Glutamatergic neuron (in vitro differentiated cells): Measurements from ENCODE around the gene CSNK1A1. TPM values are rescaled to one million over a fixed set of nuclear protein-coding genes. Genes with fewer than 3 reads are reported as not detected.
"Not testable (repeated sequence)": the region's sequence is repeated elsewhere in the genome, so short reads cannot be mapped to it uniquely, and the experiment has no call there.

Experiments
- DNase-seq: peaks from one replicate; pipeline ENCODE4 v3.0.0; 2022
- H3K27ac Mint-ChIP-seq: one replicate; pipeline ENCODE4 v1.8.0; 2020; ENCODE audit warnings: mild to moderate bottlenecking, mixed read lengths, inconsistent platforms; ENCODE audit not compliant: unreplicated experiment
- H3K27me3 Mint-ChIP-seq: one replicate; pipeline ENCODE4 v1.8.0; 2020; ENCODE audit warnings: mild to moderate bottlenecking, moderate library complexity, mixed read lengths, inconsistent platforms; ENCODE audit not compliant: unreplicated experiment
- H3K36me3 Mint-ChIP-seq: one replicate; pipeline ENCODE4 v1.8.0; 2020; ENCODE audit warnings: mild to moderate bottlenecking, mixed read lengths, inconsistent platforms; ENCODE audit not compliant: unreplicated experiment
- H3K4me1 Mint-ChIP-seq: one replicate; pipeline ENCODE4 v1.8.0; 2020; ENCODE audit warnings: mild to moderate bottlenecking, low read depth, mixed read lengths, inconsistent platforms; ENCODE audit not compliant: unreplicated experiment
- H3K4me3 Mint-ChIP-seq: one replicate; pipeline ENCODE4 v1.8.0; 2020; ENCODE audit warnings: mild to moderate bottlenecking, mixed read lengths, inconsistent platforms; ENCODE audit not compliant: unreplicated experiment
- H3K9me3 Mint-ChIP-seq: one replicate; pipeline ENCODE4 v1.8.0; 2020; ENCODE audit warnings: mild to moderate bottlenecking, moderate library complexity, mixed read lengths, inconsistent platforms; ENCODE audit not compliant: unreplicated experiment
- total RNA-seq: library from RNA; stranded (reverse); fragmentation: NEBNext Ultra II Directional; extraction: Animal tissue kit (Norgen Biotek cat#: 25700); gene quantifications from one replicate; pipeline ENCODE4 v1.2.1, GENCODE V29; 2021; ENCODE audit not compliant: unreplicated experiment
- TF ChIP-seq, protein P1 (sequence below): fragments of 200-600 bp; sonication (generic); IDR thresholded peaks from one replicate; pipeline ENCODE4 v1.5.0; 2021; ENCODE audit not compliant: partially characterized antibody, unreplicated experiment

CSNK1A1 gene
- total RNA-seq, 1 donor from 2014 or later: 289 TPM

DNA sequence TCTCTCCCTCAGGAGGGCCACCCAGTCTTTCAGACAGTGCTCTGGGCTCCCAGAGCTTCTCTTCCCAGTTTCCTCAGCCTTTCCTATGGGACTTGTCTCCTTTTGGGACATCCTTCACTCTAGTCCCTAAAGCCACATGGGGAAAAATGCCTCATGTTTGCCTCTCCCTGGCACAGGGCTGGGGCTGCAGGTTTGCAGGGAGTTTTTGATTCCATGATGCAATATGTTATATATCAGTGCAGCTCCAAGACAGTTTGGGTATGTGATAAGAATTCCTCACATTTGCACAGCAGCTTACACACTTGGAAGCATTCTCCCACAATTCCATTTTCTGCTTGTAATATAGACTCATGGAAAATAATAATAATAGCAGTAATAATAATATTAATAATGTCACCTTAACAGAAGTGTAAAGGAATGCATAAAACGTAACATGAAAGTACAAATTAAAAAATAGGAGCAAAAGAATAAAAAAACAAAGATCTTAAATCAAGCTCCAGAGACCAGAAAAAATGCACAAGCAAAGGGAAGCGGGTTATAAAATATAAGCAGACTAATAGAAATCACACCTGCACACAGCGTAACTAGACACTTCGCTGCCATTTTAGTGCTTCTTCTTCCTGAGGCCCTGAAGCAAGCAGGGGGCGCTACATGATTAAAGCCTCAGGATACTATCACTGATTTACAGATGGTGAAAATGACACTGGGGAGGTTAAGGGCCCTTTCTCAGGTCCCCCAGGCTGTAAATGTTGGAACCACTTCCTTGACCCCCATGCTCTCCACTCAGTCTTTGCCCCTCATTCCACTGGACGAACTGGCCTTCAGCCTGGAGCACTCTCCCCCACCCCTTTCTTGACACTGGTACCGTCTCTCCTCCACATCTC is 102.2 kb downstream of the CSNK1A1 start:
- Mint-ChIP-seq H3K27ac (no peak overlapping the region), H3K4me1 (peaks cover 5% of the 10 kb centered on the region), H3K9me3 (no peaks in the 10 kb centered on the region), H3K4me3 (no peak overlapping the region), H3K27me3 (peaks cover 7% of the 10 kb centered on the region), H3K36me3 (no peaks in the 10 kb centered on the region)
- DNase-seq: no peak
- TF ChIP-seq, protein P1, sequence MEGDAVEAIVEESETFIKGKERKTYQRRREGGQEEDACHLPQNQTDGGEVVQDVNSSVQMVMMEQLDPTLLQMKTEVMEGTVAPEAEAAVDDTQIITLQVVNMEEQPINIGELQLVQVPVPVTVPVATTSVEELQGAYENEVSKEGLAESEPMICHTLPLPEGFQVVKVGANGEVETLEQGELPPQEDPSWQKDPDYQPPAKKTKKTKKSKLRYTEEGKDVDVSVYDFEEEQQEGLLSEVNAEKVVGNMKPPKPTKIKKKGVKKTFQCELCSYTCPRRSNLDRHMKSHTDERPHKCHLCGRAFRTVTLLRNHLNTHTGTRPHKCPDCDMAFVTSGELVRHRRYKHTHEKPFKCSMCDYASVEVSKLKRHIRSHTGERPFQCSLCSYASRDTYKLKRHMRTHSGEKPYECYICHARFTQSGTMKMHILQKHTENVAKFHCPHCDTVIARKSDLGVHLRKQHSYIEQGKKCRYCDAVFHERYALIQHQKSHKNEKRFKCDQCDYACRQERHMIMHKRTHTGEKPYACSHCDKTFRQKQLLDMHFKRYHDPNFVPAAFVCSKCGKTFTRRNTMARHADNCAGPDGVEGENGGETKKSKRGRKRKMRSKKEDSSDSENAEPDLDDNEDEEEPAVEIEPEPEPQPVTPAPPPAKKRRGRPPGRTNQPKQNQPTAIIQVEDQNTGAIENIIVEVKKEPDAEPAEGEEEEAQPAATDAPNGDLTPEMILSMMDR: no peak

DNA sequence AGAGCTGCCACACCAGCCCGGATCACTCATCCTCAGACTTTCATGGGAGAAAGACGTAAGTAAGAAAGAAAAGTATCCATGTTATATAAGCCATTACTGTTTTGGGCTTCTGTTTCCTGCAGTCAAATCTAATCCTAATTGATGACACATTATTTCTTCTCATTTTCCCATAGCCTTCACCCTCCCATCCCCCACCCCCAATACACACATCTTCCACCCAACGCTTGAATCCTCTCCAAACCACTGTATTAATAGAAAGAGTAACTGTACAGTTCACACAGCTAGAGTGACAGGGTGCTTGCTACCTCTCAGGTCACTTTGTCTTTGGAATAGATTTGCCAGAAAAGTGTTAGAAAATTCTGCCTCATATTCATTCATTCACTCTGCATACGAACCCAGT is 102.8 kb downstream of the CSNK1A1 start:
- H3K36me3 Mint-ChIP-seq: no peaks in the 10 kb centered on the region
- peaks cover 7% of the 10 kb centered on the region for H3K27me3 Mint-ChIP-seq
- no peak for DNase-seq
- TF ChIP-seq, protein P1: no peak
- H3K27ac Mint-ChIP-seq: no peak overlapping the region
- H3K4me3 Mint-ChIP-seq: no peak overlapping the region
- no peaks in the 10 kb centered on the region for H3K9me3 Mint-ChIP-seq
- peaks cover 5% of the 10 kb centered on the region for H3K4me1 Mint-ChIP-seq

DNA sequence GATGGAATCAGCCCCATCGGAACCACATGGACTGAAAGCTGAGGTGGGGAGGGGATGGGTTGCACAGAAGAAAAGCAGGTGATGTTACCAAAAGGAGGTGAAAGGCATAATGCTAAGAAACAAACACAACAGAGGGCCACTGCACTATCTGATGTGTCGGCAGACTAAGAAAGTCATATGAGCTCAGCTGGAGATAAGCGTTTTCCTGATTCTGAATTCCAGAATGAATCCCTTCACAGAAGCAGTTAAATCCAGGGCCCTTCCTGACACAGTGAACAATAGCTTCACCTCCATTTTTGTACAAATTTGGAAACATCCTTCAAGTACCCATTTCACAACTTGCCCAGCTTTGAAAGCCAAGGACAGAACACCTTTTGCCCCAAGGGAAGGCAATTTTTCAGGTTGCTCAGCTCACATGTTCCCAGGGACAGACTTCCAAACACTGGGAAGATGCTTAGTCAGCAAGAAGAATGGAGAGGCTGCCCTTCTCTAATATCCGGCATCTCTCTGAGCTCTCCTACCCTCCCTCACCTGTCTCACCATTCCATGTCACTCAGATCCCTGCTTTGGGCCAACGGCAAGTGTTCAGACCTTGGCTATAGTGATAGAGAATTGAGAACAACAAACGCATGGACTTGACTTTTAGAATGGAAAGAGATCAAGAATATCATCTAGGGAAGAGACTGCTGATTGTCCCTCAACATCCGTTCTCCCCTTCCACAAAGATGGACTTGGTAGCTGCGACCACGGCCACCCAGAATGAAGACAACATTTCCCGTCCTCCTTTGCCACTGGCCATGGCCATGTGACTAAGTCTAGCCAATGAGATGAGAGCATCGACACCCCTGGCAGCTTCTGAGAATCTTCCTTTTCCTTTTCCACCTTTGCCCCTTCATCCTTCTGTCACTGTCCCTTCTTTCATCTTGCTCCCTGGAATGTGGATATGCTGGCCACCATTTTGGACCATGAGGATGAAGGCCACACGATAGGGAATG is 103.6 kb downstream of the CSNK1A1 start:
- TF ChIP-seq, protein P1: no peak
- no peaks in the 10 kb centered on the region for H3K9me3 Mint-ChIP-seq
- H3K36me3 Mint-ChIP-seq: no peaks in the 10 kb centered on the region
- no peak for DNase-seq
- no peak overlapping the region for H3K27ac Mint-ChIP-seq
- peaks cover 3% of the 10 kb centered on the region for H3K4me1 Mint-ChIP-seq
- no peak overlapping the region for H3K4me3 Mint-ChIP-seq
- H3K27me3 Mint-ChIP-seq: peaks cover 7% of the 10 kb centered on the region

DNA sequence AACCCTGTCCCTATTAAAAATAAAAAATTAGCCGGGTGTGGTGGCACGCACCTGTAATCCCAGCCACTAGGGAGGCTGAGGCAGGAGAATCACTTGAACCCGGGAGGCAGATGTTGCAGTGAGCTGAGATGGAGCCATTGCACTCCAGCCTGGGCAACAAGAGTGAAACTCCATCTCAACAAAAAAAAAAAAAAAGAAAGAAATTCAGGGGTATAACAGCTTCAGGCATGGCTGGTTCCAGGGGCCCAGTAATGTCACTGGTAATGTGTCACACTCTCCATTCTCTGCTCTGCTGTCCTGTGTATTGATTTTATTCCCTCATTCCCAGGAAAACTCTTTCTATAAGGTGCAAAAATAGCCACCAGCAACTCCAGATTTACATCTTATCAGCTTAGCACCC is 104.4 kb downstream of the CSNK1A1 start:
- not testable (repeated sequence) for H3K27ac Mint-ChIP-seq, H3K4me1 Mint-ChIP-seq

DNA sequence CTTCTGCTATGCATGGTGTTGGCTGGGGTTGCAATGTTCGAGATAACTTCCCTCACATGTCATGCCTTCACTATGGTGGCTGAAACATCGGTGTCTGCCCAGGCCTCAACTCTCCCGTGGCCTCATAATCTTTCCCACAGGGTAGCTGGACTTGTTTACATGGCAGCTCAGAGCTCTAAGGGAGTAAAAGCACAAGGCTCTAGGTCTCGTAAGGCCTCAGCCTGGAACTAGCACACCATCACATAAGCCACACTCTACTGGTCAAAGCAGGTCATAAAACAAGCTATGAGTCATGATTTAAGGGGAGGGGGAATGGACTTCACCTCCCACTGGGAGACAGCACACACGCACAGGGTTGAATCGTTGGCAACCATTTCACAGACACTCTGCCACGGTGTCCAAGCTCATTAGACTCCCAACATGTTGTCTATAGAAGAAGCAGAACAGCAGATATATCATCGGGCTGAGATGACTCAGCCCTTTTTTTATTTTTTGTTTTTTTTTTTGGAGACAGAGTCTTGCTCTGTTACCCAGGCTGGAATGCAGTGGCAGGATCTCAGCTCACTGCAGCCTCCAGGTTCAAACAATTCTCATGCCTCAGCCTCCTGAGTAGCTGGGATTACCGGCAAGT is 105.4 kb downstream of the CSNK1A1 start:
- H3K27me3 Mint-ChIP-seq: peaks cover 9% of the 10 kb centered on the region
- H3K4me1 Mint-ChIP-seq: peaks cover 4% of the 10 kb centered on the region
- H3K9me3 Mint-ChIP-seq: no peaks in the 10 kb centered on the region
- no peaks in the 10 kb centered on the region for H3K36me3 Mint-ChIP-seq
- TF ChIP-seq, protein P1: no peak
- no peak for DNase-seq
- no peak overlapping the region for H3K27ac Mint-ChIP-seq
- H3K4me3 Mint-ChIP-seq: no peak overlapping the region

More for the DNA sequence above, 104.4 kb downstream of the CSNK1A1 start:
- not testable (repeated sequence) for DNase-seq, H3K27me3 Mint-ChIP-seq, H3K9me3 Mint-ChIP-seq, H3K36me3 Mint-ChIP-seq, H3K4me3 Mint-ChIP-seq
